Embryonic facial prominence (tissue), 1 donor: Measurements from ENCODE around the gene PSORS1C1.
"Not testable (repeated sequence)": the region's sequence is repeated elsewhere in the genome, so short reads cannot be mapped to it uniquely, and the experiment has no call there.

Experiments
- DNase-seq: peaks from one replicate; pipeline ENCODE4 v3.0.0-alpha.2; 2016; ENCODE audit errors: extremely low spot score

Gene PSORS1C1

DNA sequence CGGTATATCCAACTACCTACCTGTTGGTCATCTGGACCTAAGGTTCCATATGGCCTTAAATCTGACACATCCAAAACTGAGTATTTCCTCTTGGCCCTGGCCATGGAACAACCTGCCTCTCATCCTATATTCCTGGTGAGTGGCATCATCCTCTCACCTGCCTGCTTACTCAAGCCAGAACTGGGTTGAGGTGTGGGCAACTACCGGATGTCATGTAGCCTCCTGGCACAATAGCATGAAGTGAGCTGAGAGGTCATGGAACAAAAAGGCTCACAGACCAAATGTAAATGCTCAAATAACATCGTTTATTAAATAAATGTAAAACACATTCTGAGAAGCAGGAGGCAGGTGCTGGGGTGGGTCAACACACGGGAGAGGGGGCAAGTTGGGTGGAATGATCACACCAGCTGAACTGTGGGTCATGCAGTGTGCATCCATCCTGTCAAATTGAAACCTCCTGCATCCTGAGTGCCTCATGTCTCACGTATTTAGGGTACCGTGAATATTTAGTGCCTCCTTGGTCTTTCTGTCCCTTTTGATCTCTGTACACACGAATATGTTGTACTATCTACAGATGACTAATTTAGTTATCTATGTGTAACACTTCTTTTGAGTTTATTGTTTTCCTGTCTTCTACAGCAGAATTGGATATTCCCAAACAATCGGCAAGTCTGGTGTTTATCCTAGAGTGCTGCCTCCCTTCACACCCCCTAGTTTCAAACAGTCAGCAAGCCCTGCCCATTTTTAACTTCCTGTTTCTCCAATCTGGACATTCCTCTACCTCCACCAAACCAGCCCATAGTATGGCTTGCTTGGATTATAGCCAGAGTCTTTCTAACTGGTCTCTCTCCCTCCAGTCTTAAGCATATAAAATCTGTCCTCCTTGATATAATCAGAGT lies 63.8 kb downstream of the PSORS1C1 start:
- no peak for DNase-seq

DNA sequence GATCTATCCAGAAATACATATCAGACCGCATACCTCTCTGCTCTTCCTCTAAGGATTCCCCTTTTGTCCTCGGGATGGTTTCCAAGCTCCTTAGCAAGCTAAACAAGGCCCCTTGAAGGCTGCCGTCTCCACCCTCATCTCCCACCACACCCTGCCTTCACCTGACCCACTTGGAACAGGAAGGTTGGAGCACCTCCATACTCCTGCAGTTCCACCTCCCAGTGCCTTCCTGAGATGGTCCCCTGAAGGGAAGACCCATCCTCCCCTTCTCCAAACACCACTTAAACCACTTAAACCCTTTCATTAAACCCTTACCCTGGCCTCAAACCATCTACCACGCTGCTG lies 64.4 kb downstream of the PSORS1C1 start:
- DNase-seq = no peak

GRCh38 chr6:31179896-31180295 lies 65.3 kb downstream of the PSORS1C1 start:
- DNase-seq = no peak

DNA sequence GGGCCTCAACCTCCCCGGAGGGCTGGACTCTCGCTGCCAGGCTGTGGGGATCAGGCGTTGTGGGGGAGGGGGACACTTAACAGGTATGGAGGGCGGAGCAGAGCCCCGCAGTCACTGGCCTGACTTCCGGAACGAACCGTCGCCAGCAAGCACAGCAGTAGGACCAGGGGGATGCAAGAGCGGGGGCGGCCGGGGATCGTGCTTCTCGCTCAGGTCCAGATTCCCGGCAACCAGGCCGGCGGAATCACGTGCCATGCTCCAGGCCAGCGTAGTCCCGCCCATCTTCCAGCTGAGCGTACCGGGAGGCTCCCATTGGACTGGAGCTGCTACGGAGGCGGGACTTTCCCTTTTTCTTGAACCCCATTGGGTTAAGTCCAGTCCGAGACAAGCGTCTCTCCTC lies 65.9 kb downstream of the PSORS1C1 start:
- DNase-seq = no peak

DNA sequence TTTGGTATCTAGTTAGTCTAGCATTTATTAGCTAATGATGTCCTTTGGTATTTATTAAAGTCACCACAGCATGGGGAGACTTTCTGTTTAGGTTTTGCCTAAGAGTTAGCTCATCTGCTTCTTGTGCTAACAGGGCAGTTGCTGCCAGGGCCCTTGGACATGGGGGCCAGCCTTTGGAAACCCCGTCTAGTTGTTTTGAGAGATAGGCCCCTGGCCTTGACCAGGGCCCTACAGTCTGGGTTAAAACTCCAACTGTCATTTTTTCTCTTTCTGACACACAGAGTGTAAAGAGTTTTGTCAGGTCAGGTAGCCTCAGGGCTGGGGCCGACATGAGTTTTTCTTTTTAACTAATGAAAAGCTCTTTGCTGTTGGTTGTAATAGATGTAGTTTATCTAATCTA lies 68.7 kb downstream of the PSORS1C1 start:
- not testable (repeated sequence) for DNase-seq

DNA sequence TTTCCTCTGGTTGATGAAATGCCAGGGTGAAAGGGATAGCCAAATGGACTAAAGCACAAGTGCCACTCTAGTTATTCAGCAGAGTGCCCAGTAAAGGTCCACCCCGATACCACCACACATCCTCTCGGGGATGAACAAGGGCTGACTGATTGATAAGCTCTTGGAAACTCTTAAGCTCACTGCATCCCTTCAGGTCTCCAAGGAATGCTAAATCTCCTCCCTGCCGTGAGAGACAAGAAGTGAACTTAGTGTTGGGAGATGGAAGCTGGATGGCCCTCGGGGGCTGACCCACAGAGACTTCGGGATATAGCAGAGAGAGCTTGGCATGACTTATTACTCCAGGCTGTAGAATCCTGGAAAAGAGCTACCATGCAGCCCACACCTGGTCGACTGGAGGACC lies 69.3 kb downstream of the PSORS1C1 start:
- DNase-seq = not testable (repeated sequence)

DNA sequence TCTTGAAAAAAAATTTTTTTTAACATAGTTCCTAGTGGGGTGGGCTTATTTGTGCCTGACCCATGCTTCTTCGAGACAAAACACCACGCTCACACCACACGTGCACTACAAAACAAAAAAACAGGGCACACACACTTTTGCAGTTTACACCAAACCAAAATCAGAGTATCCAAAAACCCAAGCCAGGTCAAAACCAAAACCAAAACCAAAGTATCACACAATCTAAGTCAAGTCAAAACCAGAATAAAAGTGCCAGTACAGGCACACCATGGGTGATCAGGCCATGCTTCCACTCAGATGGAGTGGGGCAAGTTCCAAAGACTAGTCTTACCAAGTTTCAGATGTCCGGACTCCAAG lies 71.1 kb downstream of the PSORS1C1 start:
- DNase-seq = not testable (repeated sequence)

GRCh38 chr6:31186052-31186734 lies 71.6 kb downstream of the PSORS1C1 start:
- DNase-seq = no peak

DNA sequence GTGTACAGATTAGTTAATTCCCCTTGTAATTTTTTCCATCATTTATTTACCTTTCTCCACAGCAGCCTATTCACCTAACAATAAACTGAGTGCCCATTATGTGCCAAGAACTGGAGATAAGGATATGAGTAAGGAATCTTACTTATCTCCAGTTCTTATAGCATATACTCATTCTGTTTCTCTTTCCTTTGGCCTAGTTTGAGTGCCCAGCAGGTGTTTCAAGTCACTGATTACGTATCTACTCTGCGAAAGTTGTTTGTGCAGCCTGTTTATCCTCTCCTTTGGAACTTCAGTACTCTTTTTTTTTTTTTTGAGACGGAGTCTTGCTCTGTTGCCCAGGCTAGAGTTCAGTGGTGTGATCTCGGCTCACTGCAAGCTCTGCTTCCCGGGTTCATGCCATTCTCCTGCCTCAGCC lies 73.2 kb downstream of the PSORS1C1 start:
- DNase-seq = no peak

DNA sequence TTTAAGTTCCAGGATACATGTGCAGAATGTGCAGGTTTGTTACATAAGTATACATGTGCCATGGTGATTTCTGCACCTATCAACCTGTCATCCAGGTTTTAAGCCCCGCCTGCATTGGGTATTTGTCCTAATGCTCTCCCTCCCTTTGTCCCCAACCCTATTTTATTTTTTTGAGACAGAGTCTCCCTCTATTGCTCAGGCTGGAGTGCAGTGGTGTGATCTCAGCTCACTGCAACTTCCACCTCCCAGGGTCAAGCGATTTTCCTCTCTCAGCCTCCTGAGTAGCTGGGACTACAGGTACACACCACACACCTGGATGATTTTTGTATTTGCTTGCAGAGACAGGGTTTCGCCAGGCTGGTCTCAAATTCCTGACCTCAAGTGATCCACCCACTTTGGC lies 74.6 kb downstream of the PSORS1C1 start:
- not testable (repeated sequence) for DNase-seq
